Measurements from ENCODE around the gene MCC.
"Not testable (repeated sequence)": the region's sequence is repeated elsewhere in the genome, so short reads cannot be mapped to it uniquely, and the experiment has no call there.

MCC gene

GRCh38 chr5:113427871-113428574 is 60.2 kb downstream of the MCC start:
- in situ Hi-C loops (cut with MboI; ENCODE audit: low pct_unique_long_range_greater_than_20kb, low sequenced_read_pairs, unreplicated experiment), result no loop called here
- no peak for DNase-seq (ENCODE audit: low spot score)
- TF ChIP-seq, protein P1, sequence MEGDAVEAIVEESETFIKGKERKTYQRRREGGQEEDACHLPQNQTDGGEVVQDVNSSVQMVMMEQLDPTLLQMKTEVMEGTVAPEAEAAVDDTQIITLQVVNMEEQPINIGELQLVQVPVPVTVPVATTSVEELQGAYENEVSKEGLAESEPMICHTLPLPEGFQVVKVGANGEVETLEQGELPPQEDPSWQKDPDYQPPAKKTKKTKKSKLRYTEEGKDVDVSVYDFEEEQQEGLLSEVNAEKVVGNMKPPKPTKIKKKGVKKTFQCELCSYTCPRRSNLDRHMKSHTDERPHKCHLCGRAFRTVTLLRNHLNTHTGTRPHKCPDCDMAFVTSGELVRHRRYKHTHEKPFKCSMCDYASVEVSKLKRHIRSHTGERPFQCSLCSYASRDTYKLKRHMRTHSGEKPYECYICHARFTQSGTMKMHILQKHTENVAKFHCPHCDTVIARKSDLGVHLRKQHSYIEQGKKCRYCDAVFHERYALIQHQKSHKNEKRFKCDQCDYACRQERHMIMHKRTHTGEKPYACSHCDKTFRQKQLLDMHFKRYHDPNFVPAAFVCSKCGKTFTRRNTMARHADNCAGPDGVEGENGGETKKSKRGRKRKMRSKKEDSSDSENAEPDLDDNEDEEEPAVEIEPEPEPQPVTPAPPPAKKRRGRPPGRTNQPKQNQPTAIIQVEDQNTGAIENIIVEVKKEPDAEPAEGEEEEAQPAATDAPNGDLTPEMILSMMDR (IDR thresholded peaks at IDR 0.05; ENCODE audit: extremely low read depth, insufficient read depth, missing control alignments), result no peak

- in situ Hi-C loops (cut with MboI; ENCODE audit: low pct_unique_long_range_greater_than_20kb, low sequenced_read_pairs, unreplicated experiment), result no loop called here
- DNase-seq (ENCODE audit: low spot score), result no peak
- TF ChIP-seq, protein P1 (IDR thresholded peaks at IDR 0.05; ENCODE audit: extremely low read depth, insufficient read depth, missing control alignments), result no peak
Observed at GRCh38 chr5:113425909-113426308, 62.3 kb downstream of the MCC start.

GRCh38 chr5:113421693-113422092 is 66.6 kb downstream of the MCC start:
- TF ChIP-seq, protein P1 (IDR thresholded peaks at IDR 0.05; ENCODE audit: extremely low read depth, insufficient read depth, missing control alignments), result no peak
- DNase-seq (ENCODE audit: low spot score), result no peak
- in situ Hi-C loops (cut with MboI; ENCODE audit: low pct_unique_long_range_greater_than_20kb, low sequenced_read_pairs, unreplicated experiment), result no loop called here

GRCh38 chr5:113405530-113405929 is 82.7 kb downstream of the MCC start:
- no peak for DNase-seq (ENCODE audit: low spot score)
- TF ChIP-seq, protein P1 (IDR thresholded peaks at IDR 0.05; ENCODE audit: extremely low read depth, insufficient read depth, missing control alignments), result no peak
- in situ Hi-C loops (cut with MboI; ENCODE audit: low pct_unique_long_range_greater_than_20kb, low sequenced_read_pairs, unreplicated experiment), result no loop called here

DNA sequence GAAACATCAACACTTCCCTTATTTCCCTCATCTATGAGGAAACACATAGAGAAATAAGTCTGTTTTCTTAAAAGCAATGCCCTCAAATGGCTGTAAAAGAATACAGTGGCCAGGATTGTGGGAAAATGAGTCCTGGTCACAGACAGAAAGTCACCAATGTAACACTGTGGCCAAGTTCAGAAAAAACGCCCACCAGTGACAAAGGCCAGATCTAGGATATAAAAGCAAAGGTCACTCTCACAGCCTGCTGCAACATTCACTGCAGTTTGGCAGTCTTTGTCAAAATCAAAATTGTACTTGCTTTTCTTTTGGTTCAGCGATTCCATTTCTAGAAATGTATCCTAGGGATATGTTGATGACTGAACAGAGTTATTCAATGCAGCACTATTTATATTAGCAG is 84.0 kb downstream of the MCC start:
- in situ Hi-C loops (cut with MboI; ENCODE audit: low pct_unique_long_range_greater_than_20kb, low sequenced_read_pairs, unreplicated experiment), result no loop called here
- TF ChIP-seq, protein P1 (IDR thresholded peaks at IDR 0.05; ENCODE audit: extremely low read depth, insufficient read depth, missing control alignments), result no peak
- no peak for DNase-seq (ENCODE audit: low spot score)

- not testable (repeated sequence) for DNase-seq (ENCODE audit: low spot score)
- in situ Hi-C loops (cut with MboI; ENCODE audit: low pct_unique_long_range_greater_than_20kb, low sequenced_read_pairs, unreplicated experiment), result loop anchor here (25.0 kb wide), 1 partner anchor 214 kb away; no protein-coding TSS in a partner anchor
Observed at GRCh38 chr5:113397986-113398385, 90.3 kb downstream of the MCC start.

DNA sequence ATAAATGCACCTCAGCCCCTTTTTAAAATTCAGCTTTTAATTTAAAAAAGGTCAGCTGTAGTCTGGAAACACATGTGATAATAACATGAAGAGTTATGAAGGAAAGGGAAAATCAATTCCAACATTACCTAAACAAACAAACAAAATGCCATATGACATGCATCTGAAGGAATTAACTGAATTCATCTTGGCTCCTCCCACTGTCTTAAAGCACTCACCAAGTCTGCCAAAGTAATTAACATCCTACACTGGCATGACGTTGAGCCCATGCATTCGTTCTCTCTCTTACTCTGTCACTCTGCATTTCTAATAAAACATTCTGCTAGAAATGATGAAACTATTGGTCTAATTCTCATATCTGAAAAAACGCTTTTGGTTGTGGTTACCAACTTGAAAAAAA is 91.2 kb downstream of the MCC start:
- TF ChIP-seq, protein P1 (IDR thresholded peaks at IDR 0.05; ENCODE audit: extremely low read depth, insufficient read depth, missing control alignments), result no peak
- no peak for DNase-seq (ENCODE audit: low spot score)
- in situ Hi-C loops (cut with MboI; ENCODE audit: low pct_unique_long_range_greater_than_20kb, low sequenced_read_pairs, unreplicated experiment), result loop anchor here (25.0 kb wide), 1 partner anchor 215 kb away; no protein-coding TSS in a partner anchor
